AG20443 (cell line): Measurements from ENCODE around the gene WNT3.
"Not testable (repeated sequence)": the region's sequence is repeated elsewhere in the genome, so short reads cannot be mapped to it uniquely, and the experiment has no call there.

ENCODE experiments used
- DNase-seq: peaks from one replicate; pipeline ENCODE4 v3.0.0; 2012; ENCODE audit warnings: low spot score, mixed read lengths

The WNT3 gene

DNA sequence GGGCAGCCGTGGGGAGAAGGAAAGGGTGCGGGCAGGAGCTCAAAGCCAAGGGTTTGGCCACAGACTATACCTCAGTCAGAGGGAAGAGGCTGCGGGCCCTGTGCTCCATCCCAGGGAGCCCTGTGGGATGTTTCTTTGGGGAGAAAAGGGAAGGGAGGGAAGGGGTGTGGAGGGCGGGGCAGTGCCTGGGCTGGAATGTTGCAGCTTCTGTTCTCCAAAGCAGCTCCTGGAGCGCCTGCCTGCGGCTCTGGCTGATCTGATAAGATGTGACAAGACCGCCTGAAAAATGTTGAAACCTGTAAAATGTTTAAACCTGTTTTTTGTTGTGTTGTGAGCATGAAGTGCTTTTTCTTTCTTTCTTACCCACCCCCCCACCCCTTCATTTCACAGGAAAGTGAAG lies 32.8 kb downstream of the WNT3 start:
- DNase-seq, result peak; percentile 35

DNA sequence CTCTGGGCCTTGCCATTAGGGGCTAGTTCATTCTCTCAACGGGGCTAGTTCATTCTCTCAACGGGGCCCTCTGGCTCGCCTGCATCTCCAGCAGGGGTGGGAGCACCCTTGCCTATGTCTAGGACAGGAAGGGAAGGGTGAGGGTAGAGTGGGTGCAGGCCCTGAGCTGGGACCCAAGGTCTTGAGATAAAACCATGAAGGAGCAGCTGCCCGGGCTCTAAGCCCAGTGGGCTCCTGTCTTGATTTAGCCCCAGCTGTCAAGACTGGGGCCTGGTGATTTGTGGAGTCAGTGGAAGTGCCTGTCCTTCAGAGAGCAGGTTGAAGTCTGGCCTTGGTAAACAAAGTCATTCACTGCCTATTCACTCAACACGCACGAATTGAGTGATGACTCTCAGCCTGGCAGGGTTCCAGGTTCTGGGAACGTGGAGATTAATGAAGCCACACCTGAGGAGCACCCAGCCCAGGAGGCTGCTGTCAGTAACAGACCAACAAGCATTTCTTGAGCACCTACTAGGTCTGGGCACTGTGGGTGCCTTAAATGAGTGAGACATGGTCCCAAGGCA lies 35.4 kb downstream of the WNT3 start:
- no peak for DNase-seq

DNA sequence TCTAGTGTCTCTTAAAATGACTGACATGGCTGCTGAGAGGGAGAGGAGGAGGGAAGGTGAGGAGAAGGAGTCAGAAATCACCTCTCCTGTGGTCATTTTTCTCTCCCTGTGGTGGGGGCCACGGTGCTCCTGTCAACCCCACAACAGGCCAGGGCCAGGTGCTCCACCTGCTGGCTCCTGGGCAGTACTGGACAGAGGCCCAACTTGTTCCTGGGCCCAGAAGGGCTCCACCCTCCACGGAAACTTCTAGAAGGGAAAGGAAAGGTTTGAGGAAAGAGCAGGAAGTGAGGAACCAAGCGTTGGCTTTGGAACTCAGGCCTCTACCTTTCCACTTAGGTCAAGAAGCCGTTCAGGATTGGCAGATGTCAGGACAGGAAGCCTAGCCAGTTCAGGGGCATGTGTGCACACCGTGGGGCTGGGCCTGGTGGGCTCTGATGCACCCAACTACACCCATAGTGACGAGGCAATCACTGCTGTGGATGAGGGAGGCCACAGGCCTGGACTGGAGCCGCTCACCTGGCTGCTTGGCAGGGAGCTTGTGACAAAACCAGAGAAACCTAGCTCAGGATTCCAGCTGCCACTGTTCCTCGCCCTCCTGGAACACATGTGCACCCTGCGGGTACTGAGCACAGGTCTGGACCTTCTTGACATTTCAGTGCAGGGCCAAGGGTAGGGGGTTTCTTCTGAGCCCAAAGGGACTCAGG lies 36.1 kb downstream of the WNT3 start:
- no peak for DNase-seq

DNA sequence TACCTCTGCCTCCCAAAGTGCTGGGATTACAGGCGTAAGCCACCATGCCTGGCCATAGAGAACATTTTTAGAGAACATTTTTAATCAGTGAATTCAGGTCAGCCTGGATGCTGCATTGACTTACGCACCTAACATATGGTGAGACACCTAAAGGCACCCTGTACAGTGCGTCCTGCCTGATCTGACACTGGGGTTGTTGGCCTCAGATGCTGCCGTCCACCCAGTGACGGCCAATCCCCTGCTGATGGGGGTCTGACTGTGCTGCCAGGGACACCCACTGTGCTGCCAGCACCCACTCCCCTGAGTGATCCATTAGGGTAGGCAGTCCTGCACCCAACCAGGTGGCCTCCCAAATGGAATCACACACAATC lies 38.5 kb downstream of the WNT3 start:
- DNase-seq, result no peak

DNA sequence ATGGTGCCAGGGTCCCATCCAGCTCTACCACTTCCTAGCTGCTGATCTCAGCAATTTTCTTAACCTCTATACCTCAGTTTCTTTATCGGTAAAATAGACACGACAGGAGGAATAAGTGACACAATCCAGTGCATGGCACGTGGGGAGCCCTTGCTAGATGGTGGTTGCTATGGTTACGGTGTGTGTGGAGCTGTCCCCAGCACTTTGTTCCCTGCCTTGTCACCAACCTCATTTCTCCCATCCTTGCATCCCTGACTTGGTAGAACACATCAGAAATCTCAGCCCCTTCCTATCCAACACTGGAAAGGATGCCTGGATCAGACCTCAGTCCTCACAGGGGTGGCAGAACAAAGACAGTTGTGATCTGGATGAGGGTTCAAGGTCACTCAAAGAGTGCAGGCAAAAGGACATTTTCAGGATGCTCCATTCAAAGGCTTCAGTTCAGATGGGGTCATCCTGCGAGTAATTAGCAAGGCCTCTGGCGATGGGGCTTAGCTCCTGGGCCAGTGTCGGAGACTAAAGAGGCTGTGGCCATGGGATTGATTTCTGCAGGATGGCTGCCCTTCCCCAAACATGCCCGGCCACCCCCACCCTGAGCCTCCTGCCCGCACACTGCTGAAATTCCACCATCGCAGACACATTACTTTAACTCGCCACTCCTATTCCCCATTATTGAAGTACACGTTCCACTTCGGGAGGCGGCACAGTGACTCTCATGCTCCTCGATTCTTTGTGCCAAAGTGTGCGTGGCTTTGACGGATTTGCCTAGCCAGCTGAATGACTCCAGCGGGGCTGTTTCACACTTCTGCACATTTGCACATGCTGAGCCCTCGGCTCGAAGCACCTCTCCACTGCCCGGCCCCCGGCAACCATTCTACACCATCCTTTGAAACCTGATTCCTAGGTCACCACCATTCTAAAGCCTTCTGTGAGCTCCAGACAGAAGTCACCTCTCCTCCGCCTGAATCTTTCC lies 40.3 kb downstream of the WNT3 start:
- no peak for DNase-seq

DNA sequence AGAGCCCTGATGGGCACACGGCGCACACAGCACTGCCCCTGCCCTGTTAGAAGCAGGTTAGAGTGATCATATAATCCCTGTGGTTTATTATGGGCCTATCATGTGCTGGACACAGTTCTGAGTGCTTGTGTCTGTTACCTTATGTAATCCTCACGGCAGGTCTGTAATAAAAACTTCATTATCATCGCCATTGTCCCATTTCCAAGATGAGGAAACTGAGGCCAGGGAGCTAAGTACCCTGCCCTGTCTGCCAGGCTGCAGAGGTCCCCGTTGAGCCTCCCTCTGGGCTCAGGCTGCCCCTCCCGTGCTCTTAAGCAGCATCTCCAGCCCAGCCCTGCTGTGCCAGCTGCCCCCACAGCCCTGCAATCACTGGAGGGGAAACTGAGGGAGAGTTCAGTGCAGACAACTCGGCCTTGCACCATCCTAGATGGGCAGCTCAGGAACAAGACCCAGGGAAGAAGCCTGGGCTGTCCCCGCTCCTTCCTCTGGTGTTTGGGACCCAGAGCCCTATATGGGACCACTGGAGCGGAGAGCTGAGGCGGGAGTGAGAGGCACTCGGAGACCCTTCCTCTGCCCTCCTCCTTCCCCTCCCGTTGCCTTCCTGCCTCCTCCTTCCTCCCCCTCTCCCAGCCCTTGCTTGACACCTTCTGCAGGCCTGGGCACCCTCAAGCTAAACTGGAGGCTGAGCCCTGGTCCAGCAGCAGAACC lies 42.0 kb downstream of the WNT3 start:
- DNase-seq, result no peak

DNA sequence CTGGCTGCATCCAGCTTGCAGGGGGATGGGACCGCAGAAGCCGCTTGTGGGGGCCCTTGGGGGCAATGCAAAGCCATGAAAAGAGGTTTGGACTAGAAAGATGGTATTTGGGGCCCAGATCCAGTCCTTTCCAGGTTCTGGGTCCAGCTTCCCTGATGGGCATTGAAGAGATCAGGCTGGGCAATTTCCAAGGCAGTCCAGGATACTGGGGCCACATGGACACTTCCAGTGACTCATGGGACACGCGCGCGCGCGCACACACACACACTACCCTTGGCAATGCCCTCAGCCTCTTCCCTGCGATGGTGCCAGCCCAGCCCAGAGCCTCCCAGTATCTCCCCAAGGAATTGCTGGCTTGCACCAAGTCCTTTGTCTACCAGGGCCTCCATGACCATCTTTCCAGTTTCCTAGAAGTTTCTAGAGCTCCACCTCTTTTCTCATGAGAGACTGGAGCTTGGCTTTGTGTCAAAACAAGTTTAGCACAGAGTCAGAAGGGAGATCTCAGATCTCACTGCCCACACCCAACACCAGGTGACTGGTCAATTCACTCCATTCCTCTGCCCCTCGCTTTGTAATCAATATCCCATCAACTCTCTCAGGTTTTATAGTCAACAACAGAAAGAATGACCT lies 44.3 kb downstream of the WNT3 start:
- no peak for DNase-seq

DNA sequence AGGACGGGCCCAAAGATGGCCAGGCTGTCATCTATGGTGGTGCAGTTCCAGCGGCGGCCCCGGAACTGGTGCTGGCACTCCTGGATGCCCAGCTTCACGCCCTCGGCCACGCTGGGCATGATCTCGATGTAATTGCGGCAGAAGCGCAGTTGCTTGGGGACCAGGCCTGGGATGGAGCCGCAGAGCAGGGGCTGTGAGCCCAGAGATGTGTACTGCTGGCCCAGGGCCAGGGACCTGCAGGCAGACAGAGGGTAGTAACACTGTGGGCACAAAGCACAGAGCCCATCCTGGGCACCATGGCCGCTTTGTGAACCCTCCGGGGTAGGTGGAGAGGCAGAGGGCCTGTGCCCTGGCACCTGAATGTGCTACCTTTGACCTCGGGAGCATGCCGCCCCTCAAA lies 44.8 kb downstream of the WNT3 start:
- no peak for DNase-seq

DNA sequence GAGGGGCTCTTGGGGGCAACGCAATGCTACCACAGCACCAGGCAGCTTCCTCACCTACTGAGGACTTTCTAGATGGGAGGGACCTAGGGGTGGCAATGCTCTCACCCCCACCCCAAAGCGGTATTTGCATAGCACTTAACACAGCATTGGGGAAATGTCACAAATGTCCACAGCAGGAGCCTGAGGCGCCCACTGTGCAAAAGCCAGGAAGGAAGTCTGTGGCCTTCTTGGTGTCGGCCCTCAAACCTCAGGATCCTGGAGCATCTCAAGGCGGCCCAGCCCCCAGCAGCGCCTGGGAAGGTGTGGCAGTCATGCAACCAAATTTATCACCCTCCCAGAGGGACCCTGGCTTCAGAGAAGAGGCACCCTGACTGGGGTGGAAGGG lies 45.3 kb downstream of the WNT3 start:
- DNase-seq, result no peak

DNA sequence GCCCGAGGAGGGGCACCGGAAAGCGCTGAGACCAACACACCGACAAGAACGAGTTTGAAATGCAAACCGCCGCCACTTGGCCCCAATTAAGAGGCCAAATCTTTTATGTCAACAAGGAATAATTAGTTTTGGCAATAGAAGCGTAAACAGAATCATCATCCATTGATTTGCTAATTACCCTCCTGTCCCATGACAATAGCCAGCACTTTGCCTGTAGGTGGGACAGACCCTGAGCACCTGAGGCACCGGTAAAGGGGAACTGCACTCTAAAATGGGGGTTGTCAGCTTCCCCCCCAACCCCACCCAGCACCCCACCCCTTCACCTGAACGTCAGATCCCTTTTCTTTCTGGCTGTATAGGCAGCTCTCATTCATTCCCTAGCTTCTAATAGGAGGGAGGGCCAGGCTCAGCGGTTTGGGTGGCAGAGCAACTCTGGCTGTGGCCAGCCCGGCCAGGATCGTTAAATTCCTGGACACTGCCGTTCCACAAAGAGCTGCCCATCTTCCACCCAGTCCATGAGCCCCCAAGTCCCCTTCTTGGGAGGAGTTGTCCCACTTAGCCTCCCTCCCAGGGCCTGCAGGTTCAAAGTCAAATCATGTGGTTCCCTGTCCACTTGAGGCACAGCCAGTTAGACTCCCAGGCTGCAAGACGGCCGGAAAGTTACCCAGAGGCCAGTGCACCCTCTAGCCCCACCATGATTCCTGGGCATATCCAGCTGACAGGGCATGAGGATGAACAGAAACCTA lies 45.8 kb downstream of the WNT3 start:
- no peak for DNase-seq

DNA sequence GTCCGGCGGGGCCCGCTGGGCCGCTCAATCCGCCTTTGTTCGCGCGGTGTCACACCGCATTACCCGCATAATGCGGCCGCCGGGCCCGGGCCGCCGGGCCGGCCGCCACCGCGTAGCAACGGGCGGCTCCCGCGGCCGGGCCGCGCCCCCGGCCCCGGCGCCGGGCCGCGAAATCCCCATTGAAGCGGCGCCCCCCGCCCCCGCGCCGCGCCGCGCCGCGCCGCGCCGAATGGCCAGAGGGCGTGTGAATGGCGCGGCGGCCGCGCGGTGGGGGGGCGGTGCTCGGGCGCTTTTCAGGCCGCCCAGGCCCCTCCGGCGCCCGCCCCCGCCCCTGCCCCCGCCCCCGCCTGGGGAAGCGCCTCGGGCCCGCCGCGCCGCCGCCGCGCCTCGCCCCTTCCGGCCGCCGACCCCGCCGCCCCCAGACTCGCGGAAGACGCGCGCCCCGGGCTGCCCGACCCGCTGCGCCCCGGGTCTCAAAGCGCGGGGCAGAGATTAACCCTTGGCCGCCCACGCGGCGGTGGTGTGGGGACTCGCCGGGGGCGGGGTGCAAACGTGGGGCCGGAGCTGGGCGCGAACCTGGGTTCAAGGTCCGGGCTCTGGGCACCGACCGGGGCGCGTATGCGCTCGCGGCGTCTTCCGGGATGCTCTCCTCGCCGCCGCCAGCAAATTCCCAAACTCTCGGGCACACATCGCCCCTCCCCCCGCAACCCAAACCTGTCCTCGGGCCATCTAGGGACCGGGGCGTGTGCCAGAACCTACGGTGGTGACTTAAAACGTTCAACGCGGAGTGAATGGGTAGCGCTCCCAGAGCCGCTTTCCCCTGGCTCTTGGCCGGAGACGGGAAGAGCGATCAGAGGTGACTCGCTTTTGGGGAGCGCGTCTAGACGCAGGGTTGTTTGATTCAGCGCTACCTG lies 46.7 kb downstream of the WNT3 start:
- peak; percentile 73 for DNase-seq

DNA sequence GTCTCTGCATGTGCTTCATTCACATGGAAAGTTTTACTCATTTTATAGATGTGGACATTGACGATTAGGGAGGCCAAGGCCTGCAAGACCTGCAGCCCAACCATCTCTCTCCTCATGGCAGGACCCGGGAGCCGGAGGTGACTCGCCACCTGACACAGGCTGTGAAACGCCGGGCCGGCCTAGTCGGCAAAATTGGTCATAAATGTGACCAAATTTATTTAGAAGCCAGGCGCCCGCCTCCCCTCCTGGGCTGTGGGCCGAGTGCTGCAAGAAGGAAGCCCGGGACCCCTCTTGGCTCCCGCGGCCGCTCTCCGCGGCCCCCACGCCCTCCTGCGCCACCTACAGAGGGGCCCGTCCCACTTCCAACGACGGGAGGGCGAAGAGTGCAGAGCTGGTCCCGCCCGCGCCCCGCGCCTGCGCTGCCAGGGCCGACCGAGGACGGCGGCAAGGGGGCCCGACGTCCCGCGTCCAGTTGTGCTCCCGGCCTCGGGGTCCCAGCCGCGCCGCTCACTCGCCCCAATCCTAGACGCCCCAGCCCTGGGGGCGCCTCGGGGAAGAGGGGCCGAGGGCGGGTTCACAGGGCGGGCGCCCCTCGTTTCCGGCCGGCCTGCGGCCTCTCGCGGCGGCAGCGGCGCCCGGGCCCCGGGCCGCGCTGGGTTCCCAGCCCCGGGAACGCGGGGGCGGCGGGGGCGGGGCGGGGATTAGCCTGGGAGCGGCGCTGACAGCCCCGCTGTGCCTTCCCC lies 47.5 kb downstream of the WNT3 start:
- DNase-seq, result peak; percentile 74

DNA sequence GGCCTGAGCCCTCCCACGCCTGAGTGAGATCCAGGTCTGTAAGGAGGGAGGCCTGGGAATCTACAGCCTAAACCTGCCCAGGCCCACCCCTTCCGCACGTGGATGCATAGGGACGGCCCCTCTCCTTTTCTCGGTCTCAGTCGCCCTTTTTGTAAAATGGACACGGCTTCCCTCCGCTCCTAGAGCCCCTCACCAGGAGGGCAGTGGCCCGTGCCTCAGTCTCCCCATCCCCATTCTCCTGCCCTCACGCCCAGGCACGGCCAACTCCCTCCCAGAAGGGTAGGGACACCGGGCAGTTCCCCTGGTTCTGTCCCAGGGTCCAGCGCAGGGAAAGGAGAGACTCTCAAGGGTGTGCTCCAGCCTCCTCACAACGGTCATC lies 48.1 kb downstream of the WNT3 start:
- DNase-seq, result no peak

DNA sequence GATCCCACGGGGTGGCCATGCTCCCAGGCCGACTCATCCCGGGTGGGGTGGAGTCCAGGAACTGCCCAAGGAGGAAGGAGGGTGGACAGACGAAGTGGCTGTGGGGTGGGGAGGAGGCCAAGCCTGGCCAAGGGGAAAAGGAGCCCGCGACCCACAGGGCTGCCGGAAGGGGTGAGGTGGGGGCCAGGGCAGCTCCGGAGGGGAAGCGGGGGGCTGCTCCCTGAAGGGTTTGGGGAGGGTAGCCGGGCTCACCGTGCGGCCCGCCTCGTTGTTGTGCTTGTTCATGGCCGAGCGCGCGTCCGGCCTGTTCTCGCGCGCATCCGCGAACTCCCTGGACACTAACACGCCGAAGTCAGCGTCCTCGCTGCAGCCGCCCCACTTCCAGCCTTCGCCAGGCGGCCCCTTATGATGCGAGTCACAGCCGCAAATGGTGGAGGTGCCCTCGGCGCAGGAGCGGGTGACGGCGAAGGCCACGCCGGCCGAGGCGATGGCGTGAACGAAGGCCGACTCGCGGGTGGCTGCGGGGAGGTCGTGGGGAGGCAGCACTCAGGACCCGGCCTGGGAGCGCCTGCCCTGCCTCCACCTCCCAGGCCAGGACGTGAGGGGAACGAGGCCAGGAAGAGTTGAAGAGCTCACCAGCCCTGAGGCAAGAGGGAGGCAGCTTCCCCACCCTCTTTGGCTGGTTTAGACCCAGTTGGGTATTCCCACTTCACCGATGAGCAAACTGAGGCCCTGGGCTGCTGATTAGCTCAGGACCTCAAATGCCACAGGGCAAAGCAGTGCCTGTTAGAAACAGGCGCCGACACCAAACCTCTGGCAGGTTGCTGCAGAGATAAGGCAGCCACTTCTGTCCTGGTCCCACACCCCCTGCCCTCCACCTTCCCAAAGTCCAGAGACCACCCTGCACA lies 48.7 kb downstream of the WNT3 start:
- DNase-seq, result peak; percentile 13

DNA sequence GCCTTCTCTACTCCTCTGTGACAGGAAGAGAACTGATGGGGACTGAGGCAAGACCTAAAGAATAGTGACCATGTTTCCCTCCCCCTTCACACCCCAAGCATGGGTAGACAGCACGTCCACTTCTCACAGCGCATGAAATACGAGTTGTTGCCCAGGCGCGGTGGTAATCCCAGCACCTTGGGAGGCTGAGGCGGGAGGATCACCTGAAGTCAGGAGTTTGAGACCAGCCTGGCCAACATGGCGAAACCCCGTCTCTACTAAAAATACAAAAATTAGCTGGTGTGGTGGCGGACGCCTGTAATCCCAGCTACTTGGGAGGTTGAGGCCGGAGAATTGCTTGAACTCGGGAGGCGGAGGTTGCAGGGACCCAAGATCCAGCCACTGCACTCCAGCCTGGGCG lies 49.6 kb downstream of the WNT3 start:
- DNase-seq, result not testable (repeated sequence)

DNA sequence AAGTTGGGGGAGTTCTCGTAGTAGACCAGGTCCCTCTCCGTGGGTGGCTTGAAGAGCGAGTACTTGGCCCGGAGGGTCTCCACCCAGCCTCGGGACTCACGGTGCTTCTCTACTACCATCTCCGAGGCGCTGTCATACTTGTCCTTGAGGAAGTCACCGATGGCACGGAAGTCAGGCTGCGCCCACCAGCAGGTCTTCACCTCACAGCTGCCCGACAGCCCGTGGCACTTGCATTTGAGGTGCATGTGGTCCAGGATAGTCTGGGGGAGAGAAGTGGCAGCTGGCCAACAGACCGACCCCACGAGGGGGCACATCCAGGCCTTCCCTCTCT lies 50.0 kb downstream of the WNT3 start:
- DNase-seq, result no peak

DNA sequence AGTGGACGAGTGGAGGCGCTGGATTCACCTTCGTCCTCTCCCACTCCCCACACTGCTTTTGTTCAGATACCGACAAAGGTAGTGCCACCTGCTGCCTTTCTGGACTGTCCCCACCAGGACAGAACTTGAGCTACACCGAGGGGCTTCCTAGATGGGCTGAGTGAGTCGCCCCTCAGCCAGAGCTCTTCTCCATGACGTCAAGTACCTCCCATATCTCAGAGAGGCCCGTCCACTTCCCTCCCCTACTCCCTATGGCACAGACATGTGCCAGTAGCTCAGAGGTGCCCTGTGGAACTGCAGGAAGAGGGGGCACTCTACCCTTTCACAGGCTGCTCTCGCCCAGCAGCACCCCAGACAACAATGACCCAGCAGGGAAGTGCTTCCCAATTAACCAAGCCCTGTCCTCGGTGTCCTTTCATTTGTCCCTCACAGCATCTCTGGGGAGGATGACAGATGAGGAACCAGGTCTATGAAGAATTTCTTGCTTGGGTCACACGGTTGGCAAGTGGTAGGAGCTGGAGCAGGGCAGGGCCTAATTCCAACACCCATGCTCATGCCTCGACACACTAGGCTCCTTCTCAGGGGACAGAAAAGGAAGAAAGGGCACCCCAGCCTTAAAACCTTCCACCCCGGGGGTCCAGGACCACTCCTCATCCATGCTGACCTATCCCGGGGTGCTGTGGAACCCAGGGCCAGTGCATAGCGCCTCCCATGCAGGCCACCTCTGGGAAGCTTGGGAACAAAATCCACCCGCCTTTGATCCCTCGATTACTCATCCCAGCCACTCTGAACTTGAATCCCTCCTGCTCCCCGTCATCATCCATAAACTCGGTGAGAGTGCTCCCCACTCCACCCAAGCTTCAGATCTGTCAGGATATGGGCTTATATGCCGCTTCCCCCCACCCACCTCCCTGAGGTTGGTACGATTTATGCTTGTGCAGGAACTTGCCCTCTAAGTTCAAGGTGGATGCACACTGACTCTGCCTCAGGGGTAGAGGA lies 51.7 kb downstream of the WNT3 start:
- DNase-seq, result no peak
